Upper lobe of left lung (tissue), 6 donors: ENCODE data around the gene RSL24D1. TPM values are rescaled to one million over a fixed set of nuclear protein-coding genes. Genes with fewer than 3 reads are reported as not detected.

Experiments used
- ATAC-seq, 2 donors: fragments of 200-7000 bp; cut with Tn5 transposase; one replicate each; pipeline ENCODE4 v1.9.1; 2022; ENCODE audit warnings: mild to moderate bottlenecking in 2 of 2, moderate library complexity in 2 of 2; ENCODE audit not compliant: low FRiP score in 2 of 2
- DNase-seq, 2 donors: peaks; one replicate each; pipeline ENCODE4 v3.0.0-alpha.2; 2019 to 2020
- H3K27ac ChIP-seq, 4 donors: fragments of 200-600 bp; sonication (generic); one replicate each; pipeline ENCODE4 v1.5.1; 2016 to 2019
- H3K27me3 ChIP-seq, 4 donors: fragments of 200-600 bp; sonication (generic); one replicate each; pipeline ENCODE4 v1.5.1; 2017 to 2019
- H3K36me3 ChIP-seq, 4 donors: fragments of 200-600 bp; sonication (generic); one replicate each; pipeline ENCODE4 v1.5.1; 2016 to 2019
- H3K4me1 ChIP-seq, 4 donors: fragments of 200-600 bp; sonication (generic); one replicate each; pipeline ENCODE4 v1.5.1; 2018 to 2019
- H3K4me3 ChIP-seq, 4 donors: fragments of 200-600 bp; sonication (generic); one replicate each; pipeline ENCODE4 v1.5.1; 2017 to 2019; ENCODE audit warnings: mild to moderate bottlenecking in 2 of 4, moderate library complexity in 1 of 4
- H3K9me3 ChIP-seq, 4 donors: fragments of 200-600 bp; sonication (generic); one replicate each; pipeline ENCODE4 v1.5.1; 2018 to 2019
- CTCF ChIP-seq, 6 experiments: fragments of 450-650 bp in 4 of 6; fragments of 200-600 bp in 2 of 6; sonication (generic) in 2 of 6; IDR thresholded peaks; one replicate each; pipeline ENCODE4 v1.5.1; 2016 to 2019; ENCODE audit warnings: antibody characterized with exemption in 6 of 6
- EP300 ChIP-seq, 4 donors: sonication (generic); formaldehyde crosslinking; IDR thresholded peaks; one replicate each; pipeline ENCODE4 v1.5.1; 2017; ENCODE audit warnings: antibody characterized with exemption in 4 of 4, control low read depth in 2 of 4
- POLR2A ChIP-seq, 4 donors: fragments of 450-650 bp; IDR thresholded peaks; one replicate each; pipeline ENCODE4 v1.5.1; 2016 to 2017; ENCODE audit warnings: antibody characterized with exemption in 4 of 4, mild to moderate bottlenecking in 2 of 4
- POLR2AphosphoS5 ChIP-seq, 2 donors: sonication (generic); formaldehyde crosslinking; IDR thresholded peaks; one replicate each; pipeline ENCODE4 v1.5.1; 2017; ENCODE audit warnings: antibody characterized with exemption in 2 of 2
- WGBS, 2 donors: methylation state at CpG; one replicate each; pipeline ENCODE4 v1.1.5; 2017 to 2018; 5-methylcytosine and 5-hydroxymethylcytosine counted together
- total RNA-seq, 6 donors: library from RNA; depleted of rRNA in 4 of 6; stranded (reverse); fragments of >200 nt in 4 of 6; gene quantifications; one replicate each; pipeline versions ENCODE4 v1.1.0 to v1.2.1, GENCODE V29; 2016 to 2021
- donor health status: DM: no; HTN: no; CAD: no; lungs with moderate emphysema.
- donor health status: DM: no; HTN: yes; CAD: no; lungs with severe emphysema.

The RSL24D1 gene
- total RNA-seq, 6 donors from 2014 or later, result 20.5 to 84.3 (median 50.9) TPM

- ATAC-seq, result no peak
- DNase-seq, result no peak
- no peak overlapping the region for H3K4me3 ChIP-seq
- 56 to 60% methylated on average over 3 of the region's 3 CpGs for WGBS, 2 donors
- H3K9me3 ChIP-seq, result no peaks in the 10 kb centered on the region
- H3K4me1 ChIP-seq, result peaks cover 0 to 6% (median 2%) of the 10 kb centered on the region in 4 donors
- no peaks in the 10 kb centered on the region for H3K27me3 ChIP-seq
- peak overlapping the region in 1 of 4 donors; percentile 36 for H3K27ac ChIP-seq
- TF ChIP-seq CTCF (IDR thresholded peaks at IDR 0.05) (no peak), POLR2AphosphoS5 (IDR thresholded peaks at IDR 0.05) (no peak), EP300 (IDR thresholded peaks at IDR 0.05) (no peak), POLR2A (IDR thresholded peaks at IDR 0.05) (no peak)
- peaks cover 2 to 46% (median 4%) of the 10 kb centered on the region in 4 donors for H3K36me3 ChIP-seq
Measured at GRCh38 chr15:55230051-55230670, 33.4 kb upstream of the RSL24D1 start.

GRCh38 chr15:55226127-55226526 lies 29.4 kb upstream of the RSL24D1 start:
- TF ChIP-seq POLR2AphosphoS5 (IDR thresholded peaks at IDR 0.05) (no peak), EP300 (IDR thresholded peaks at IDR 0.05) (no peak), CTCF (IDR thresholded peaks at IDR 0.05) (no peak), POLR2A (IDR thresholded peaks at IDR 0.05) (no peak)
- no peak for DNase-seq
- peaks cover 18 to 38% (median 23%) of the 10 kb centered on the region in 4 donors for H3K4me1 ChIP-seq
- H3K9me3 ChIP-seq, result no peaks in the 10 kb centered on the region
- H3K4me3 ChIP-seq, result no peak overlapping the region
- no peak for ATAC-seq
- peaks cover 0 to 46% (median 6%) of the 10 kb centered on the region in 4 donors for H3K36me3 ChIP-seq
- H3K27me3 ChIP-seq, result no peaks in the 10 kb centered on the region
- no peak overlapping the region for H3K27ac ChIP-seq
- 85 to 91% methylated on average over 2 of the region's 2 CpGs for WGBS, 2 donors

GRCh38 chr15:55224892-55225291 lies 28.2 kb upstream of the RSL24D1 start:
- peak overlapping the region; percentile 35 to 49 (median 42) for H3K27ac ChIP-seq
- H3K27me3 ChIP-seq, result no peaks in the 10 kb centered on the region
- DNase-seq (peak in 1 of 2 donors; percentile 42), ATAC-seq (no peak)
- peaks cover 0 to 40% (median 6%) of the 10 kb centered on the region in 4 donors for H3K36me3 ChIP-seq
- no peaks in the 10 kb centered on the region for H3K9me3 ChIP-seq
- no peak overlapping the region for H3K4me3 ChIP-seq
- no peak for TF ChIP-seq POLR2A (IDR thresholded peaks at IDR 0.05)
- TF ChIP-seq POLR2AphosphoS5 (IDR thresholded peaks at IDR 0.05), result no peak
- TF ChIP-seq EP300 (IDR thresholded peaks at IDR 0.05), result no peak
- TF ChIP-seq CTCF (IDR thresholded peaks at IDR 0.05), result no peak
- peaks cover 24 to 43% (median 32%) of the 10 kb centered on the region in 4 donors for H3K4me1 ChIP-seq

GRCh38 chr15:55222588-55222987 lies 25.8 kb upstream of the RSL24D1 start:
- no peak for ATAC-seq
- no peaks in the 10 kb centered on the region for H3K9me3 ChIP-seq
- no peak for TF ChIP-seq POLR2AphosphoS5 (IDR thresholded peaks at IDR 0.05)
- TF ChIP-seq POLR2A (IDR thresholded peaks at IDR 0.05), result no peak
- TF ChIP-seq EP300 (IDR thresholded peaks at IDR 0.05), result no peak
- no peak for TF ChIP-seq CTCF (IDR thresholded peaks at IDR 0.05)

More at GRCh38 chr15:55222588-55222987, 25.8 kb upstream of the RSL24D1 start:
- H3K4me3 ChIP-seq, result no peak overlapping the region
- H3K4me1 ChIP-seq, result peaks cover 33 to 55% (median 43%) of the 10 kb centered on the region in 4 donors
- H3K27me3 ChIP-seq, result no peaks in the 10 kb centered on the region
- H3K36me3 ChIP-seq, result peaks cover 0 to 23% (median 2%) of the 10 kb centered on the region in 4 donors
- H3K27ac ChIP-seq, result peak overlapping the region; percentile 81 to 92 (median 84)
- DNase-seq, result no peak
